NCI-H82 (cell line): Measurements from ENCODE around the gene SELENOW.
A peak's percentile ranks its signal among the peaks of the same experiment; 100 is the strongest.

Experiments
- DNase-seq: peaks from one replicate; lab custom pipeline; 2025; lab: John Stamatoyannopoulos, UW

Gene SELENOW

GRCh38 chr19:47821460-47822020, 43.0 kb downstream of the SELENOW start, which contains the start of gene CRX:
TSS of gene CRX (plus strand) at chr19:47821937. CDS start at chr19:47834444, 12,507 bp downstream.
- DNase-seq = peak; percentile 98

- peak; percentile 58 for DNase-seq
Observed at GRCh38 chr19:47824396-47824795, 45.9 kb downstream of the SELENOW start.

GRCh38 chr19:47826800-47827199, 48.3 kb downstream of the SELENOW start:
- DNase-seq = peak; percentile 89

DNA sequence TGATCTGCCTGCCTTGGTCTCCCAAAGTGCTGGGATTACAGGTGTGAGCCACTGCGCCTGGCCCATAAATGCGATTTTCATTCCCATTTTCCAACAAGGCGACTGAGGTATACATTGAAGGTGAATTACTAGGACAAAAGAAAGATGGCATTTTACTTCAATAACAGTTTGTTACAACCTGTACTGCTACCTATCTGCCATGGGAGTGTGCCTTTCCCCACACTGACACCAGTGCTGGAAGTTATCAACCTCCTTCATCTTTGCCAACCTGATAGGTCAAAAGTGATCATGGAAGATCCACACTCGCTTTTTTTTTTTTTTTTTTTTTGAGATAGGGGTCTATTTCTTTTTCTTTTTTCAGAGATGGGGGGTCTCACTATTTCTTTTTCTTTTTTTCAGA, 54.2 kb downstream of the SELENOW start:
- DNase-seq = no peak
